SW480 (cell line): Measurements from ENCODE around the gene NPIPA8.
"Not testable (repeated sequence)": the region's sequence is repeated elsewhere in the genome, so short reads cannot be mapped to it uniquely, and the experiment has no call there.

Source experiments
- DNase-seq: peaks from one replicate; pipeline ENCODE4 v3.0.0-alpha.2; 2016; ENCODE audit warnings: low spot score

The NPIPA8 gene

DNA sequence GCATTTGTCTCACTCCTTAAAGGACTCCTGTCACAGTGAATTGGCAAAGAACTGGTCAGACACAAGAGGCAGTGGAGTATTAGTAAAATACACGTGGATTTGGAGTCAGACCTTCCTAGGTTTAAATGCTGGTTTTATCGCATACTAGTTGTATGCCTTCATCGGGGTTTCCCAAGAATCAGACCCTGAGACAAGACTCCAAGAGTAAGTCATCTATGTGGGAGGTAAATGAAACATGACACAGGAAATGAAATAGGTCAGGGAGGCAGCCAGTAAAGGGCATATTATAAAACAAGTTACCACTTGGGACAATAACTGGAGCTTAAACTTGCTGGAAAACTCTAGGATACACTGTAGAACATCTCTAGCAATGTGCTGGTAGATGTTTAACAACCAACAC is 59.8 kb downstream of the NPIPA8 start:
- DNase-seq: not testable (repeated sequence)

GRCh38 chr16:18270171-18270570 is 66.4 kb downstream of the NPIPA8 start:
- DNase-seq: not testable (repeated sequence)
